Stimulated activated memory B cell treated with anti-CD40 and anti-IgM and Interleukin-4, amounts not matched to agents 10 μg/mL and 1 μg/mL and 100 μg/mL, for 72 hours (primary cell): ENCODE data around the gene FMNL3.

ENCODE experiments used
- ATAC-seq: fragments of 150-1000 bp; cut with Tn5 transposase; 2 replicates; pipeline ENCODE4 v1.10.0; 2021
- H3K27ac Mint-ChIP-seq: one replicate; pipeline ENCODE4 v1.8.0; 2022; ENCODE audit warnings: mild to moderate bottlenecking, mixed read lengths
- H3K27me3 Mint-ChIP-seq: one replicate; pipeline ENCODE4 v1.8.0; 2022; ENCODE audit warnings: mixed read lengths
- H3K36me3 Mint-ChIP-seq: one replicate; pipeline ENCODE4 v1.8.0; 2022; ENCODE audit warnings: mixed read lengths
- H3K4me1 Mint-ChIP-seq: one replicate; pipeline ENCODE4 v1.8.0; 2022; ENCODE audit warnings: mixed read lengths
- H3K4me3 Mint-ChIP-seq: one replicate; pipeline ENCODE4 v1.8.0; 2022; ENCODE audit warnings: mild to moderate bottlenecking, moderate library complexity, mixed read lengths
- H3K9me3 Mint-ChIP-seq: one replicate; pipeline ENCODE4 v1.8.0; 2022; ENCODE audit warnings: mixed read lengths

Gene FMNL3

DNA sequence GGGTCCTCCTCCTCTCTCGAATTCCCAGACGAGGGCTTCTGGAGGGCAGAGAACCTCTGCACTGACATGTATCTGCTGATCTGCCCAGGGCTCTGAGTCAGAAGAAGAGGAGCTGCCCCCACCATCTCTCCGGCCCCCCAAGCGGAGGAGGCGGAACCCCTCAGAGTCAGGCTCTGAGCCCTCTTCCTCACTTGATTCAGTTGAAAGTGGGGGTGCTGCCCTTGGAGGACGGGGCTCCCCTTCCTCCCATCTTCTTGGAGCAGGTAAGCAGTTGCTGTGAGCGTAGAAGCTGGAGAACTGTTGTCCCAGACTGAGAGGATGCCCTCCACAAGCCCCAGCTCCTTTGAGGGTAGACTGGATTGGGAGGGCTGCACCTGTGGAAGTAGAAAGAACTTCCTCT, 64.1 kb downstream of the FMNL3 start:
- peaks cover 41% of the 10 kb centered on the region for H3K4me1 Mint-ChIP-seq
- H3K27me3 Mint-ChIP-seq: no peaks in the 10 kb centered on the region
- H3K36me3 Mint-ChIP-seq: peaks cover 48% of the 10 kb centered on the region
- no peak for ATAC-seq
- no peak overlapping the region for H3K4me3 Mint-ChIP-seq
- no peaks in the 10 kb centered on the region for H3K9me3 Mint-ChIP-seq
- peak overlapping the region; percentile 18 for H3K27ac Mint-ChIP-seq

DNA sequence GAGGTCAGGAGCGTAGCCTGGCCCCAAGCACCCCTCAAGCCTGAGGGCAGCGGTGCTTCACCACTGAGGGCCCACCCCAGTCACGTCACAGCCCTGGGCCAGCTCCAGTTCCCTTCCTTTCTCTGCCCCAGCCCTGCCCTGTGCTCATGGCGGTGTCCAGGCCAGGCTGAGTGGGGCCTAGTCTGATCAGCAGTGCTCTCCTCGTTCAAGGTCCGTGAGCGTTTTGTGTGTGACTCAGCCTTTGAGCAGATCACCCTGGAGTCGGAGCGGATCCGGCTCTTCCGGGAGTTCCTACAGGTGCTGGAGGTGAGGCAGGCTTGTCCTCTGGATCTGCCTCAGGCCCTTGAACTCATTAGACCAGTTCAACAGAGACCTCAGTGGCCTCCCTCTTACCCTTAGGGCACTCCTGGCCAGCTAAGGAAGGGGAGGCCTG, 64.8 kb downstream of the FMNL3 start:
- H3K4me3 Mint-ChIP-seq: no peak overlapping the region
- H3K9me3 Mint-ChIP-seq: no peaks in the 10 kb centered on the region
- H3K36me3 Mint-ChIP-seq: peaks cover 46% of the 10 kb centered on the region
- H3K27ac Mint-ChIP-seq: no peak overlapping the region
- no peak for ATAC-seq
- peaks cover 40% of the 10 kb centered on the region for H3K4me1 Mint-ChIP-seq
- no peaks in the 10 kb centered on the region for H3K27me3 Mint-ChIP-seq

DNA sequence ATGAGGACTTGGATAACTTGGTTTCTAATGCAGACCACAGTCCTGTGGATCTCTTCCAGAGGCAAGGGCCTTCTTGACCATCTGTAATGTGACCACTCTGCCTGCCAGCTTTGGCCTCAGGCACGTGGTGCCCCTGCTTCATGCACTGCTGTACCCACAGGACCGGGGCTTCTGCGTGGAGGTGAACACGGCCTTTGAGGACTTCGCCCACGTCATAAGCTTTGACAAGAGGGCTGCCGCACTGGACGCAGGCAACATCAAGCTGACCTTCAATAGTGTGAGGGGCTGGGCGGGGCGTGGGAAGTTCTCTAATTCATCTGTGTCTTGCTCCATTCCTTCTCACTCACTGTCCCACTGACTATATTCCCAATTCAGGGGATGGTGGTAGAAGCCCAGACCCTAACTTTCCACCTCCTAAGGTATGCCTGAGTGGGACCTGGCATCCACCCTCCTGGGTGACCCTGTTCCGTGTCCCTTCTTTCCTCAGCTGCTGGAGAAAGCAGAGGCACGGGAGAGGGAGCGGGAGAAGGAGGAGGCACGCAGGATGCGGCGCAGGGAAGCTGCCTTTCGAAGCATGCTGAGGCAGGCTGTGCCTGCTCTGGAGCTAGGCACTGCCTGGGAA, 65.3 kb downstream of the FMNL3 start:
- no peak for ATAC-seq
- no peaks in the 10 kb centered on the region for H3K27me3 Mint-ChIP-seq
- no peak overlapping the region for H3K27ac Mint-ChIP-seq
- H3K9me3 Mint-ChIP-seq: no peaks in the 10 kb centered on the region
- no peak overlapping the region for H3K4me3 Mint-ChIP-seq
- H3K36me3 Mint-ChIP-seq: peaks cover 40% of the 10 kb centered on the region
- H3K4me1 Mint-ChIP-seq: peaks cover 42% of the 10 kb centered on the region

DNA sequence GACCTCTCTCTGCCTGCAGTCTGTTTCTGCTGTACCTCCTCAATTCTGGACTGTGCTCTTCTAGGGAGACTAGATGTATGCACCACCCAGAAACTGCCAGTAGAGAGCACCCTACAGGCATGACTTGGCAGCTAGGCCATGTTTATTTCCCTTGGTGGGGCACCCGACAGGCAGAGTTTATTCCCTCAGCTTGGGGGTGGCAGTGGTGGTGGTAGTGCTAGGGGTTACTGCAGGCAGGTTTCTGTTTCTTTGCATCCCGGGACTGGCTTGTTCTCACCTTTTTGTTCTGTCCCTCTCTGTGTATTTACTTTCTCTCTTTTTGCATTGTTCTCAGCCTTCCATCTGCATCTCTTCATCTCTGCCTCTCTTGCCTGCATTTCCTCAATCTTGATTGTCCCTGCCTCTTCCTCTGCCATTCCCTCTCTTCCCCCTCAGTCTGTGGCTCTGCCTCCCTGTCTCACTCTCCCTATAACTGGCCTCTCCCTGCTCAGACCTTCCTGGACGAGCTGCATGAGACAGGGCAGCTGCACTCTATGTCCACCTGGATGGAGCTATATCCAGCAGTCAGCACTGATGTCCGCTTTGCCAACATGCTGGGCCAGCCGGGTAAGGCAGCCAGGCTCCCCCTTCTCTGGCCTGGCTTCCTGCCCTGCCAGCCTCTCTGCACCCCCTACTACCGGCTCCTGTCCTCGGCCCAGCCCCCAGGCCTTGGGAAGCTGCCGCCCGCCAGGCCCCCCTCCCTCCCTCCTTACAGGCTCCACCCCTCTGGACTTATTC, 70.0 kb downstream of the FMNL3 start:
- Mint-ChIP-seq H3K9me3 (no peaks in the 10 kb centered on the region), H3K4me3 (no peak overlapping the region), H3K4me1 (peaks cover 27% of the 10 kb centered on the region), H3K27me3 (no peaks in the 10 kb centered on the region), H3K36me3 (peaks cover 24% of the 10 kb centered on the region), H3K27ac (peak overlapping the region; percentile 26)
- ATAC-seq: peak; percentile 77

DNA sequence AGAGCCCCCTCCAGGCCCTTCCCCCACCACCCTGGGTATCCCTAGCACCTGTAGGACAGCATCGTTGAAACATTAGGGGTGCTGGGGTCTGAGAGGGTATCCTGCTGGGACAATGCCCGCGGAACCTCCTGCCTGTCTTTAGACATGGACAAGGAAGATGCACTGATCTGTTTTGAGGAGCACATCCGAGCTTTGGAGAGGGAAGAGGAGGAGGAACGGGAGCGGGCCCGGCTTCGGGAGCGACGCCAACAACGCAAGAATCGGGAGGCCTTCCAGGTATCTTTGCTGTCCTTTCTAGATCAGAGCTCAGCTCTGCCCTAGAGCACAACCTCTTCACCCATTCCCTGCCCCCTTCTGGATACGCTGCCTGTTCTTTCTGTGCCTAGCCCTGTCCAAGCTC, 70.6 kb downstream of the FMNL3 start:
- Mint-ChIP-seq H3K27ac (peak overlapping the region; percentile 26), H3K9me3 (no peaks in the 10 kb centered on the region), H3K4me3 (no peak overlapping the region), H3K27me3 (no peaks in the 10 kb centered on the region), H3K36me3 (peaks cover 30% of the 10 kb centered on the region), H3K4me1 (peaks cover 27% of the 10 kb centered on the region)
- no peak for ATAC-seq

DNA sequence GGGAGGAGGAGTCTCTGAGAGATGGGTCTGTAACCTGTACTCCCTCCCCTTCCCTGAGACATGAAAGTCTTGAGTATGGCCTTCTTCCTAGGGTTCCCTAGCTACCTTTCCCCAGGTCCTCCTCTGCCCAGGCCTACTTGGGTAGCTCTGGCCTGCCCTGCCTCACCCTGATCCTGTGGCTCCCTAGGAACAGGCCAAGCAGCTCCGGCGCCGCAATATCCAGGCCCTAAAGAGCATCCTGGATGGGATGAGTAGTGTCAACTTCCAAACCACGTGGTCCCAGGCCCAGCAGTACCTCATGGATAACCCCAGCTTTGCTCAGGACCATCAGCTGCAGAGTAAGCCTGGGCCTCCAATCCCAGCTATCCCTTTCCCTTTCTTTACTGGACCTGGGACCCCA, 71.5 kb downstream of the FMNL3 start:
- H3K4me1 Mint-ChIP-seq: peaks cover 26% of the 10 kb centered on the region
- H3K27ac Mint-ChIP-seq: no peak overlapping the region
- peaks cover 28% of the 10 kb centered on the region for H3K36me3 Mint-ChIP-seq
- H3K27me3 Mint-ChIP-seq: no peaks in the 10 kb centered on the region
- no peak for ATAC-seq
- no peak overlapping the region for H3K4me3 Mint-ChIP-seq
- H3K9me3 Mint-ChIP-seq: no peaks in the 10 kb centered on the region

DNA sequence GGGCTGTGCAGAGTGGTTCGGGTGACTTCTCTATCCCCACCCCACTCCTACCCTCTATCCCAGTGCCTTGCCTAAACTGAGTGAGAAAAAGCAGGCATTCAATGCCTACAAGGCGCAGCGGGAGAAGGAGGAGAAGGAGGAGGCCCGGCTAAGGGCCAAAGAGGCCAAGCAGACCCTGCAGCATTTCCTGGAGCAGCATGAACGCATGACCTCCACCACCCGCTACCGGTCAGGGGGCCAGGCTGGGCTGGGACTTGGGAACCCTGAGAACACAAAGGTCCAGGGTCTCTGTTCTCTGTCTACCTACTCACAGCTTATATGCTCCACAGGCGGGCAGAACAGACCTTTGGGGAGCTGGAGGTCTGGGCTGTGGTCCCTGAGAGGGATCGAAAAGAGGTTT, 72.2 kb downstream of the FMNL3 start:
- no peaks in the 10 kb centered on the region for H3K9me3 Mint-ChIP-seq
- peaks cover 22% of the 10 kb centered on the region for H3K36me3 Mint-ChIP-seq
- H3K4me1 Mint-ChIP-seq: peaks cover 19% of the 10 kb centered on the region
- no peaks in the 10 kb centered on the region for H3K27me3 Mint-ChIP-seq
- H3K4me3 Mint-ChIP-seq: no peak overlapping the region
- ATAC-seq: no peak
- no peak overlapping the region for H3K27ac Mint-ChIP-seq

DNA sequence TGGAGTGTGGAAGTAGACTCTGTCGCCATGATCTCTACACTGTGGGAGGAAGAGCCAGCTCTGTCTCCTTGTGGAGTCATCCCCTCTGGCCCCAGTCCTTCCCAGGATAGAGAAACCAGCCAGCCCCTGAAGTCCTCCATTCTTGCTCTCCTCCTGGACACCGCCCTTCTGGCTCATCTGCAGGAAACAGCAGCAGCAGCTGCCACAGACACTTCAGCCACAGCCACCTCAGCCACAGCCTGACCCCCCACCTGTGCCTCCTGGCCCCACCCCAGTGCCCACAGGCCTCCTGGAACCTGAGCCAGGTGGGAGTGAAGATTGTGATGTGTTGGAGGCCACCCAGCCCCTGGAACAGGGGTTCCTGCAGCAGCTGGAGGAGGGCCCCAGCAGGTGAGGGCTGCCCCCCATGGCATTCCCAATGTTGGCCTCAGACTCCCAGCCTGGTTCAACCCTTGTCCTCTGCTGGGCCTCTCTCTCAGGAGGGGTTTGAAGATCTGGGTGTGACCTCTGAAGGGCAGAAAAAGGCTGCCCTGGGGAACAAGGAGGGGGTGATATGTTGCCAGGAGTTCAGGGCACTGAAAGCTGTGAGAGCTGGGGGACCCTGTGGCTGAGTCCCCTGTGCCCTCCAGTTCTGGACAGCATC, 73.4 kb downstream of the FMNL3 start:
- peaks cover 20% of the 10 kb centered on the region for H3K36me3 Mint-ChIP-seq
- H3K27me3 Mint-ChIP-seq: no peaks in the 10 kb centered on the region
- H3K9me3 Mint-ChIP-seq: no peaks in the 10 kb centered on the region
- peaks cover 11% of the 10 kb centered on the region for H3K4me1 Mint-ChIP-seq
- ATAC-seq: no peak
- H3K4me3 Mint-ChIP-seq: no peak overlapping the region
- peak overlapping the region; percentile 31 for H3K27ac Mint-ChIP-seq

DNA sequence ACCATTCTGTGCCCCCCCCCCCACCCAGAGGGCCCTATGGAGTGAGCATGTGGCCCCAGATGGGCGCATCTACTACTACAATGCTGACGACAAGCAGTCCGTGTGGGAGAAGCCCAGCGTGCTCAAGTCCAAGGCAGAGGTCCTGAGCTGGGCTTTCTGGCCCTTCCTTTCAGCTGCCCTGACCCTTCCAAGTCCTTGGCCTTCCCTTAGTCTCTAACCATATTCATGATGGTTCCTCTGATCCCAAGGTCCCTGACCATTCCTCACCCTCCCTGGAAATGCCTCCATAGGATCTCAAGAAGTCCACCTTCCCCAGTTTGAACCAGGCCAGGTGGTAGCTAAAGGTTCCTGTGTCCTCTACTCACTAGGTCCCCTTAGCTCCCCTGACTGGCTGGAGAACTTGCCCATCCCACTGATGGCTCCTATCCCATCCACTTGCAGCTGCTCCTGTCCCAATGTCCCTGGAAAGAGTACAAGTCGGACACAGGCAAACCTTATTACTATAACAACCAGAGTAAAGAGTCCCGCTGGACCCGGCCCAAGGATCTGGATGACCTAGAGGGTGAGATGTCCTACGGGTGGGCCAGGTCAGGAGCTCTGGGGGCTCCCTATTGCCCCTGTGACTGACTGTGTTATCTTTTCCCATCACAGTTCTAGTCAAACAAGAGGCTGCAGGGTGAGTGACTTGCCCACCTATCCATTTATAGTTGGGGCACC, 74.1 kb downstream of the FMNL3 start:
- no peaks in the 10 kb centered on the region for H3K9me3 Mint-ChIP-seq
- ATAC-seq: no peak
- H3K4me3 Mint-ChIP-seq: no peak overlapping the region
- H3K27ac Mint-ChIP-seq: no peak overlapping the region
- H3K4me1 Mint-ChIP-seq: peaks cover 11% of the 10 kb centered on the region
- no peaks in the 10 kb centered on the region for H3K27me3 Mint-ChIP-seq
- peaks cover 20% of the 10 kb centered on the region for H3K36me3 Mint-ChIP-seq

DNA sequence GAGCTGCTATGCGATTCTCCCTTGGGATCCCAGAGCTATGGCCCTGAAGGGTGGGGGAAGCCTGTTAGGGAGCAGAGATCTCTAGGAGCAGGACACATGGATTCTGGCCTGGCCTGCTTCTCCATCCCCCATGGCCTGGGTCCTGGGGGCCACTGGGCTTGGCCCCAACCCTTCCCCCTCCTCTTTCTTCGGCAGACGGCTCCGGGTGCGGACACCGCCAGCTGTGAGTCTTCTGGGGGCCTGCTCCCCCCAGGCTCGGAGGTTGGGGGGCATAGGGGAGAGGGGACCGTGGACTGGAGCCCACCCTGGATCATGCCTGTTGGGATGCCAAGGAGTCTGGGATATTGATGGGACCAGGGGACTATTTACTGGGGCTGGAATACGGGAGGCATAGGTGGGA, 74.8 kb downstream of the FMNL3 start:
- no peak overlapping the region for H3K27ac Mint-ChIP-seq

DNA sequence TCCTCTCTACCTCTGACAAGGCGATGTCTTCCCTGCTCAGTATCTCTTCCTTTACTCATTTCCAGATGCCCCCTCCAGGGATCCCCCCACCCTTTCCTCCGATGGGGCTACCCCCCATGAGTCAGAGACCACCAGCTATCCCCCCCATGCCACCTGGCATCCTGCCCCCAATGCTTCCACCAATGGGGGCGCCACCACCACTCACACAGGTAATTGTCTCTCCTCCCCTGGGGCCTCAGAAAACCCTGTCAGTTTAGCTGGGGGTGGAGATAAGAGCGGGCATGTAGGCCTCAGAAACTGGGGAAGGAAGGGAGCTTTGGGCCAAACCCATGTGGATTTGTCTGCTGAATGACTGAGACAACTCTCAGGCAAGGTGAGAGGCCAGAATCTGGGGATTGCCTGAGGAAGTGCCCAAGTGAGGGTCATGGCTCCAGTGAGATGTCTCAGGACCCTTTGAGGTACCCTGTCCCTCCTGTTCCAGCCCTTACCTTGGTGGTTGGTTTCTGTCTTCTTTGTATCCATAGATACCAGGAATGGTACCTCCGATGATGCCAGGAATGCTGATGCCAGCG, 75.8 kb downstream of the FMNL3 start:
- Mint-ChIP-seq H3K4me3 (no peak overlapping the region), H3K27ac (no peak overlapping the region), H3K36me3 (peaks cover 14% of the 10 kb centered on the region), H3K9me3 (no peaks in the 10 kb centered on the region), H3K27me3 (no peaks in the 10 kb centered on the region), H3K4me1 (no peaks in the 10 kb centered on the region)
- no peak for ATAC-seq

More for the DNA sequence above, 74.8 kb downstream of the FMNL3 start:
- no peak overlapping the region for H3K4me3 Mint-ChIP-seq
- H3K9me3 Mint-ChIP-seq: no peaks in the 10 kb centered on the region
- H3K27me3 Mint-ChIP-seq: no peaks in the 10 kb centered on the region
- peaks cover 9% of the 10 kb centered on the region for H3K4me1 Mint-ChIP-seq
- peaks cover 14% of the 10 kb centered on the region for H3K36me3 Mint-ChIP-seq
- ATAC-seq: no peak

DNA sequence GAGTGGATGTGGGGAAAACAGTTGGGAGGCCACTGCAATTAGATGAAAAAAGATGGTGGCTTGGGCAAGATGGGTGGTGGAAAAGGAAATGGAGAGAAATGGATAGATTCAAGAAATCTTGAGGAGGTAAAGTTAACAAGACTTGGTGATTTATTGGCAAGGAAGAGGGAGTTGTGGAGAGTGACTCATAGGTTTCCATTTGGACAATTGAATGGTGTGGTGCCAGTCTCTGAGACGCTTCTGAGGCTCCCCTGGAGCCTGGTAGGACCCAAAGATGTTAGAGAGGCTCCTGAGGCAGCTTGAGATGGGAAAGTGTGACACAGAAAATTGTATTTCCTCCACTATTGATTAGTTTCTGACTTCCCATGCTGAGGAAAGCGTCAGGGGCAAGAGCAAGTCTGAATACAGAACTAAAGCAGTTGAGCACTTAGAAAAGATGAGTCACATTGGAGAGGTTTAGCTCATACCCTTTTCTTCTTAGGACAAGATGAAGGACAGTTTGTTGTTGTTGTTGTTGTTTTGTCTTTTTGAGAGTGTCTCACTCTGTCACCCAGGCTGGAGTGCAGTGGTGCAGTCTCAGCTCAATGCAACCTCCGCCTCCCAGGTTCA, 79.3 kb downstream of the FMNL3 start:
- Mint-ChIP-seq H3K27ac (no peak overlapping the region), H3K9me3 (no peaks in the 10 kb centered on the region), H3K36me3 (peaks cover 6% of the 10 kb centered on the region), H3K4me1 (no peaks in the 10 kb centered on the region), H3K4me3 (no peak overlapping the region), H3K27me3 (no peaks in the 10 kb centered on the region)
- no peak for ATAC-seq

DNA sequence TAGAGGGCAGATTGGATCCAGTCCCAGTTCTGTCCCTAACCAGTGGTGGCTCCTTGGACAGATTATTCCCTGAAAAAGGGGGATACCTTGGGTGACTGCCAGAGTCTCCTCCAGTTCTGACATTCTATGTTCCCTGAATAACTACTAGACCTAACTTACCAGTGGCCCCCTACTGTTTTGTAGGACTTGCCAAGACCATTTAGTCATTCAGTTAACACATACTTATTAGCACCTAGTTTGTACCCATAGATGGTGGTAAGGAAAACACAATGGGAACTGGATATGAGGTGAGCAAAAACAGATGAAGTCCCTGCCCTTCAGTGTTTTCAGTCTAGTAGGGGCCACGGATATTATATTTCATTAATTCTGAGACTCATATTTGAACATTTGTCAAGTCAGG, 80.4 kb downstream of the FMNL3 start:
- Mint-ChIP-seq H3K9me3 (no peaks in the 10 kb centered on the region), H3K27ac (no peak overlapping the region)
- no peak for ATAC-seq

DNA sequence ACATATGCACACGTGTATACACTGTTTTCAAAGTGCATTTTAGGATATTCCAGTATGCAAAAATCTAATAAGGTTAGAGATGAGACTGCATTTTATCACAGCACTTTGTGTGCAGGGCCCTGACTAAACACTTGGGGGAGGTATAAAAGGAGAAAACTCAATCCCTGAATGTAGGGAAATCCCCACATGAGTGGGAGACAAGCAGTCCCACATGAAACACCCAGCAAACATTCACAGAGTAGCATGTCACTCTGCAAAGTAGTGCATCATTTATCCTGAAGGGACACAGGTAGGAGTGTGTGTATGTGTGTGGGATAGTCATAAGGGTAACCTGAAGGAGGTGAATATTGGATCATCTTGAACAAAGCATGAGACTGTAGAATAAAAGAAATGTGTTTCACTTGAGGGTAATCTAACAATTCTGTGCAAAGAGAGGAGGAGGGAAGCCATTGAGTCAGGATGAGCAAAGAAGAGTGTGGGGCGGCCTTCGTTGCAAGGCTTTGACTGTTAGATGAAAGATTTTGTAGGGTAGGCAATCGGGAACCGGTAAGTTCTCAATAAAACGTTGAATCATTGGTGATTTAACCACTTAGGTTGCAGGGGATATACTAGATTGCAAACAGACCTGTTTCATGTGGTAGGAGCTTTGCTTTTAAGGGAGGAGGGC, 80.9 kb downstream of the FMNL3 start:
- ATAC-seq: no peak
- no peaks in the 10 kb centered on the region for H3K27me3 Mint-ChIP-seq
- H3K9me3 Mint-ChIP-seq: no peaks in the 10 kb centered on the region

More for the DNA sequence above, 80.4 kb downstream of the FMNL3 start:
- peaks cover 3% of the 10 kb centered on the region for H3K36me3 Mint-ChIP-seq
- no peak overlapping the region for H3K4me3 Mint-ChIP-seq
- H3K27me3 Mint-ChIP-seq: no peaks in the 10 kb centered on the region
- peaks cover 8% of the 10 kb centered on the region for H3K4me1 Mint-ChIP-seq

More for the DNA sequence above, 80.9 kb downstream of the FMNL3 start:
- H3K27ac Mint-ChIP-seq: no peak overlapping the region
- no peaks in the 10 kb centered on the region for H3K36me3 Mint-ChIP-seq
- H3K4me3 Mint-ChIP-seq: no peak overlapping the region
- H3K4me1 Mint-ChIP-seq: peaks cover 13% of the 10 kb centered on the region
